GM12878 (cell line): ENCODE results near the gene SPR. TPM values are rescaled to one million over a fixed set of nuclear protein-coding genes. Genes with fewer than 3 reads are reported as not detected.

Source experiments
- ATAC-seq: fragments of 200-7000 bp; cut with Tn5 transposase; 3 replicates; pipeline ENCODE4 v1.9.1; 2020; ENCODE audit warnings: mild to moderate bottlenecking, moderate library complexity
- BruUV-seq: library from RNA; stranded (reverse); fragments of 400-500 nt; replicated peaks from 2 replicates; lab custom pipeline; 2021; lab: Mats Ljungman, UMichigan
- CTCF ChIA-PET: fragments of 300-600 bp; sonication (Branson Sonifier 250); formaldehyde crosslinking; extraction: SDS; loops from one replicate; lab custom pipeline; 2021; ENCODE audit warnings: inconsistent platforms; lab: Yijun Ruan, JAX
- POLR2A ChIA-PET: fragments of 350-600 bp; formaldehyde crosslinking; extraction: SDS; loops from one replicate; lab custom pipeline; 2021; ENCODE audit warnings: inconsistent platforms; lab: Charles Lee
- RAD21 ChIA-PET: fragments of 300-600 bp; sonication (Branson Sonifier 250); formaldehyde crosslinking; loops from one replicate; lab custom pipeline; 2023; ENCODE audit warnings: antibody characterized with exemption; ENCODE audit not compliant: unreplicated experiment; lab: Charles Lee
- SMC1A ChIA-PET: fragments of 300-600 bp; sonication (Branson Sonifier 250); formaldehyde crosslinking; loops from one replicate; lab custom pipeline; 2023; ENCODE audit not compliant: unreplicated experiment, uncharacterized antibody; lab: Charles Lee
- DNase-seq: peaks from one replicate; pipeline ENCODE4 v3.0.0-alpha.2; 2011; ENCODE audit warnings: low read depth, low spot score
- FAIRE-seq: peaks from 3 replicates; lab custom pipeline; 2011; peaks lifted over from hg19 to GRCh38; lab: Jason Lieb, UNC
- H2AFZ ChIP-seq: 2 replicates; pipeline ENCODE4 v1.6.0; 2011; ENCODE audit warnings: low read depth, low read length, control low read depth; ENCODE audit not compliant: control insufficient read depth
- H3K27ac ChIP-seq: 2 replicates; pipeline ENCODE4 v1.5.1; 2011; ENCODE audit warnings: control low read depth; ENCODE audit not compliant: control insufficient read depth, insufficient read depth
- H3K27me3 ChIP-seq, 2 experiments: replicated peaks in 1 of 2; 2 replicates each; pipeline versions ENCODE4 v1.6.0 to v1.6.1; 2011; ENCODE audit warnings: low read length in 1 of 2; ENCODE audit not compliant: control insufficient read depth in 2 of 2, insufficient read depth in 2 of 2
- H3K36me3 ChIP-seq, 2 experiments: 2 replicates each; pipeline ENCODE4 v1.5.1; 2011; ENCODE audit warnings: low read length in 1 of 2; ENCODE audit not compliant: control insufficient read depth in 2 of 2, insufficient read depth in 2 of 2
- H3K4me1 ChIP-seq: 2 replicates; pipeline ENCODE4 v1.6.1; 2011; ENCODE audit warnings: mild to moderate bottlenecking, low read length, moderate library complexity, mixed read lengths; ENCODE audit not compliant: control insufficient read depth, insufficient read depth
- H3K4me2 ChIP-seq: 2 replicates; pipeline ENCODE4 v1.6.0; 2011; ENCODE audit warnings: control low read depth; ENCODE audit not compliant: control insufficient read depth, insufficient read depth
- H3K4me3 ChIP-seq: fragments of 200-600 bp; sonication (generic); 2 replicates; pipeline ENCODE4 v1.5.1; 2016
- H3K79me2 ChIP-seq: 2 replicates; pipeline ENCODE4 v1.6.0; 2011; ENCODE audit warnings: low read length; ENCODE audit not compliant: control insufficient read depth, insufficient read depth
- H3K9ac ChIP-seq: 2 replicates; pipeline ENCODE4 v1.8.0; 2011; ENCODE audit warnings: low read length, control low read depth, mixed read lengths; ENCODE audit not compliant: control insufficient read depth, insufficient read depth
- H3K9me3 ChIP-seq: replicated peaks from 3 replicates; pipeline ENCODE4 v1.5.1; 2011; ENCODE audit warnings: mild to moderate bottlenecking, low read length; ENCODE audit not compliant: control insufficient read depth, insufficient read depth
- H4K20me1 ChIP-seq: 2 replicates; pipeline ENCODE4 v1.6.0; 2011; ENCODE audit not compliant: control insufficient read depth, insufficient read depth
- BCL11A ChIP-seq: IDR thresholded peaks from 2 replicates; pipeline ENCODE4 v1.6.1; 2011; ENCODE audit warnings: low read depth, low read length
- CHD2 ChIP-seq: IDR thresholded peaks from 2 replicates; pipeline ENCODE4 v1.6.1; 2011; ENCODE audit warnings: low read depth, low read length, improper control_type of control experiment, borderline replicate concordance
- CREM ChIP-seq: IDR thresholded peaks from 2 replicates; pipeline ENCODE4 v1.6.1; 2014; ENCODE audit warnings: antibody characterized with exemption, low read depth
- CUX1 ChIP-seq: IDR thresholded peaks from 2 replicates; pipeline ENCODE4 v1.6.1; 2012; ENCODE audit warnings: improper control_type of control experiment, low read depth, low read length; ENCODE audit not compliant: insufficient replicate concordance
- FOXM1 ChIP-seq: IDR thresholded peaks from 2 replicates; pipeline ENCODE4 v1.6.1; 2012; ENCODE audit warnings: low read depth, mild to moderate bottlenecking, inconsistent platforms, low read length, moderate library complexity
- HDGF ChIP-seq: fragments of 450-650 bp; IDR thresholded peaks from 2 replicates; pipeline ENCODE4 v1.6.1; 2016; ENCODE audit warnings: antibody characterized with exemption
- IKZF2 ChIP-seq, 2 experiments: fragments of 450-650 bp; IDR thresholded peaks; 2 replicates each; pipeline ENCODE4 v1.6.1; 2017; ENCODE audit warnings: mild to moderate bottlenecking in 2 of 2, moderate library complexity in 2 of 2
- MTA2 ChIP-seq: fragments of 450-650 bp; IDR thresholded peaks from 2 replicates; pipeline ENCODE4 v1.6.1; 2016; ENCODE audit warnings: low read depth, mild to moderate bottlenecking, moderate library complexity
- NKRF ChIP-seq: fragments of 450-650 bp; conservative IDR thresholded peaks from 2 replicates; pipeline ENCODE4 v1.6.1; 2017; ENCODE audit warnings: mild to moderate bottlenecking, moderate library complexity
- NR2C2 ChIP-seq: IDR thresholded peaks from 2 replicates; pipeline ENCODE4 v1.6.1; 2011; ENCODE audit warnings: borderline replicate concordance, low read depth; ENCODE audit not compliant: control insufficient read depth, insufficient read length
- PML ChIP-seq: IDR thresholded peaks from 2 replicates; pipeline ENCODE4 v1.6.1; 2012; ENCODE audit warnings: low read length, inconsistent platforms
- POLR2AphosphoS2 ChIP-seq: IDR thresholded peaks from 2 replicates; pipeline ENCODE4 v1.6.1; 2011; ENCODE audit warnings: low read depth, mild to moderate bottlenecking, low read length, improper control_type of control experiment, moderate library complexity
- POU2F2 ChIP-seq: IDR thresholded peaks from 3 replicates; pipeline ENCODE4 v1.6.1; 2011; ENCODE audit warnings: low read depth, mild to moderate bottlenecking, low read length, borderline replicate concordance
- RAD51 ChIP-seq: fragments of 450-650 bp; IDR thresholded peaks from 2 replicates; pipeline ENCODE4 v1.6.1; 2016; ENCODE audit warnings: moderate library complexity, mild to moderate bottlenecking, inconsistent platforms
- SRF ChIP-seq, 2 experiments: IDR thresholded peaks; 2 replicates each; pipeline ENCODE4 v1.6.1; 2011; ENCODE audit warnings: low read depth in 2 of 2, low read length in 2 of 2, mild to moderate bottlenecking in 1 of 2, moderate library complexity in 1 of 2
- STAT1 ChIP-seq: fragments of 450-650 bp; conservative IDR thresholded peaks from 2 replicates; pipeline ENCODE4 v1.6.1; 2014; ENCODE audit warnings: antibody characterized with exemption, mild to moderate bottlenecking
- WGBS: methylation state at CpG from one replicate; pipeline ENCODE4 v1.1.6; 2016; ENCODE audit warnings: low lambda C conversion rate; ENCODE audit not compliant: insufficient replicate concordance, insufficient coverage; ENCODE audit errors: missing lambda C conversion rate; 5-methylcytosine and 5-hydroxymethylcytosine counted together
- in situ Hi-C: fragments of 300-500 bp; cut with MboI; formaldehyde crosslinking; loops from 9 replicates; pipeline ENCODE4 v1.14.3; 2018; ENCODE audit warnings: mixed read lengths
- intact Hi-C: fragments of 100-400 bp; cut with micrococcal nuclease; formaldehyde crosslinking; loops from one replicate; pipeline ENCODE4 v1.14.2; 2022; ENCODE audit not compliant: unreplicated experiment
- polyA plus RNA-seq, 11 experiments: library from polyadenylated mRNA; depleted of rRNA in 4 of 11; unstranded in 6 of 11; stranded (reverse) in 5 of 11; fragments of >200 nt; fragmentation: Nextera tagmentation in 4 of 11; fragmentation: Illumina TruSeq in 1 of 11; extraction: Ambion mirVana in 4 of 11; extraction: Trizol in 1 of 11; gene quantifications; 1 replicate in 1 of 11; 2 replicates in 10 of 11; pipeline versions ENCODE4 v1.2.1 to v1.2.3, GENCODE V29; 2011 to 2016; ENCODE audit warnings: inconsistent platforms in 2 of 11, missing spikeins in 2 of 11, low read depth in 1 of 11
- total RNA-seq, 4 experiments: library from RNA; depleted of rRNA in 3 of 4; stranded (reverse); fragments of >200 nt in 3 of 4; fragmentation: Illumina TruSeq in 1 of 4; extraction: Trizol in 1 of 4; gene quantifications; 2 replicates each; pipeline versions ENCODE4 v1.2.1 to v1.2.3, GENCODE V29; 2013 to 2021
- TF ChIP-seq, protein P1 (sequence below): fragments of 450-650 bp; IDR thresholded peaks from 2 replicates; pipeline ENCODE4 v1.6.1; 2017; ENCODE audit warnings: borderline replicate concordance

Gene SPR
- total and polyA plus RNA-seq, 10 of the 15 experiments (the other 5 are each of a cell fraction or from before 2014, with no cell fraction given), result 0.68 to 7.8 (median 2.5) TPM

GRCh38 chr2:72938455-72938854, 51.2 kb downstream of the SPR start:
- H3K9me3 ChIP-seq, result no peaks in the 10 kb centered on the region
- no peaks in the 10 kb centered on the region for H3K27me3 ChIP-seq
- H2AFZ ChIP-seq, result no peak overlapping the region
- WGBS, result 43% methylated on average over 4 of the region's 5 CpGs
- no peaks in the 10 kb centered on the region; the same call in 1 of the 2 replicates for H4K20me1 ChIP-seq
- no peak overlapping the region for H3K9ac ChIP-seq
- H3K4me3 ChIP-seq, result no peak overlapping the region
- TF ChIP-seq POU2F2 (no peak), CHD2 (no peak), POLR2AphosphoS2 (no peak), NR2C2 (no peak), CREM (no peak), PML (no peak), SRF (IDR thresholded peaks at IDR 0.05; ENCODE audit: low read depth in 2 of 2, low read length in 2 of 2) (no peak), STAT1 (no peak), HDGF (no peak), FOXM1 (no peak), IKZF2 (IDR thresholded peaks at IDR 0.05) (no peak), RAD51 (no peak), NKRF (no peak), BCL11A (no peak), MTA2 (no peak), CUX1 (no peak)
- TF ChIP-seq, protein P1, sequence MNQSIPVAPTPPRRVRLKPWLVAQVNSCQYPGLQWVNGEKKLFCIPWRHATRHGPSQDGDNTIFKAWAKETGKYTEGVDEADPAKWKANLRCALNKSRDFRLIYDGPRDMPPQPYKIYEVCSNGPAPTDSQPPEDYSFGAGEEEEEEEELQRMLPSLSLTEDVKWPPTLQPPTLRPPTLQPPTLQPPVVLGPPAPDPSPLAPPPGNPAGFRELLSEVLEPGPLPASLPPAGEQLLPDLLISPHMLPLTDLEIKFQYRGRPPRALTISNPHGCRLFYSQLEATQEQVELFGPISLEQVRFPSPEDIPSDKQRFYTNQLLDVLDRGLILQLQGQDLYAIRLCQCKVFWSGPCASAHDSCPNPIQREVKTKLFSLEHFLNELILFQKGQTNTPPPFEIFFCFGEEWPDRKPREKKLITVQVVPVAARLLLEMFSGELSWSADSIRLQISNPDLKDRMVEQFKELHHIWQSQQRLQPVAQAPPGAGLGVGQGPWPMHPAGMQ, result no peak
- no peak overlapping the region for H3K4me2 ChIP-seq
- ChIA-PET POLR2A (no interaction called here), CTCF (interaction anchor here (1.5 to 8.0 kb wide), 3 partner anchors 12 to 51 kb away, joined by 4 to 117 read pairs (median 6); partner anchors contain the start of gene SPR), RAD21 (interaction anchor here (1.1 kb wide), 1 partner anchor 78 kb away, joined by 3 read pairs; no protein-coding TSS in a partner anchor), SMC1A (interaction anchor here (1.5 kb wide), 1 partner anchor 45 kb away, joined by 6 read pairs; no protein-coding TSS in a partner anchor)
- no peak for ATAC-seq
- H3K36me3 ChIP-seq, result no peaks in the 10 kb centered on the region
- no peak for FAIRE-seq
- no peaks in the 10 kb centered on the region for H3K79me2 ChIP-seq
- intact Hi-C loops (no loop called here), in situ Hi-C loops (no loop called here)
- H3K27ac ChIP-seq, result no peak overlapping the region
- H3K4me1 ChIP-seq, result no peaks in the 10 kb centered on the region; the same call in 1 of the 2 replicates
- DNase-seq, result no peak
- no TSS peak for BruUV-seq
